Activated gamma-delta T cell treated with Interleukin-2 at 50 U/mL for 16 hours (primary cell): ENCODE results near the gene DPYSL4.

ENCODE experiments used
- DNase-seq: peaks from one replicate; pipeline ENCODE4 v3.0.0-alpha.2; 2020

DPYSL4 gene

DNA sequence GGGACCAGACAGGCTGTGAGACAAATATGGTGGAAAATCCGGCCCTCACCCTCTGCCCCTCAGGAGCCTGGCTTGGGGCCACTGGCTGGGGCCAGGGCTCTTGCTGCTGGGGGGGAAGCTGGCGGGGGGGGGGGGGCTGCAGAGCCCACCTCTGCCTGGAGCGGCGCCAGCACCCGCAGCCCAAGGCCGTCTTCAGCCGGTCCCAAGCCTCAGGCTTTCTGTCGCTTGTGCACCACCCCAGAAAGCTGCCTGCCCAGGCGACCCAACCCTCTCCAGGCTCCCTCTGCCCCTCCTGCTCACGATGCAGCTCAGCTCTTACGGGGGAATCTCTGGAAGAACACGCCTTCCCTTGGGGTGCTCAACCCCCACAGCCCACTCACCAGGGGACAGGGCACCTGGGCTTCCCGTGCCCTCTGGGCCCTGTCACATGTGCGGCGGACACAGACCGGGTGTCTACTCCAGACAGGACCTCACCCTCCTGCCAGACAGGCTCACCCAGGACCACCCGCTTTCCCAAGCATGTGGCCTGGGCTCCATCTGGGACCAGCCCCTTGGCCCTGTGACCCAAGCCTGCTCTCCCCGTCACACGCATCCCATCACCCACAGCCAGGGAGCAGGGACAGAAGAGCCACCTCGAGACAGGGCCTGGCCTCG, 43.9 kb downstream of the DPYSL4 start:
- no peak for DNase-seq

DNA sequence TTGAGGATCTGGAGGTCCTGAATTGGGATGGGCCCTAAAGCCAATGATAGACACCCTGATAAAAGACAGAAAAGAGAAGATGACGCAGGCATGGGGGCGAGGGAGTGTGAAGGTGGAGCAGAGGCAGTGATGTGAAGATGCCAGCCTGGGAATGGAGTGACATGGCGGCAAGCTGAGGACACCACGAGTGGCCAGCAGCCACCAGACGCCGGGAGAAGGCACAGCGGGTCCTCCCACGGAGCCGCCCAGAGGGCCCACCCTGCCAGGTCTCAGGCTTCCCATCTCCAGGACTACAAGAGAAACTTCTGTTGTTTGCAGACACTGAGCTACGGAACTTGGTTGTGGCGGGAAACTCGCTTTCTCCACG, 44.9 kb downstream of the DPYSL4 start:
- DNase-seq: no peak

DNA sequence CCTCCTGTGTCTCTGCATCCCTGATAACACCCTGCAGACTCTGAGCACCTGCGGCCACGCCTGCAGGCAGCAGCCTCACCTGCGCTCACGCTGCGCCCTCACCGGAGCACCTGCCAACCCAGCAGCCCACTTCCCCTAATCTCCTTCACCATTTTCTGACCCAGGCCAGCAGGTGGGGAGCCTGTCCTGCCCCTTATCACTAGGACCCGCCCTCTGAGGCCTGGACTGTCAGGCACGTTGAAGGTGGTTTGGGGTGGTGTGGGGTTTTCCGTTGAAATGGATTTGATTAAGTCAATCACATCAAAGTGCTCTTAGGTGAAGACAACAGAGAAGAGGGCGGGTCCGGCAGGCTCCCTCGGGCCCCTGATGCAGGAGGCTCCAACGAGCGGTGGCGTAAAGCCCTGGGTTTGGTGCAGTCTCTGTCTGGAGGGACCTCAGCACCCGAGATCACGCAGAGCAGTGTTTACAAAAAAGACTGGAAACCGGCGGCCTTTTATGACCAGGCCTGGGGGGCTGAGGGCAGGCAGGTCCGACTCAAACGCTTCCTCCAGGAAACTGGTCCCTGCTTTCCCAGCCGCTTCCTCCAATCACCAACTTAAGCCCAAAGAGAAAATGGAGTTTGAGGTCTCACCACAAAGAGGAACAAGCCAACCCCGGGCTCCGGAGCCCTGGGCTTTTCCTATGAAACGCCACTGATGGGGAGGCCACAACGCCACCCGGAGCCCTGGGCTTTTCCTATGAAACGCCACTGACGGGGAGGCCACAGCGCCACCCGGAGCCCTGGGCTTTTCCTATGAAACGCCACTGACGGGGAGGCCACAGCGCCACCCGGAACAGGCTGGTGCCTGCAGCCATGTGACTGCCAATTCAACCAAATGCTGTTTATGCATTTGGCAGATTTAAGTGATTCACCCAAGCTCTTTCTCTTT, 45.5 kb downstream of the DPYSL4 start:
- no peak for DNase-seq

DNA sequence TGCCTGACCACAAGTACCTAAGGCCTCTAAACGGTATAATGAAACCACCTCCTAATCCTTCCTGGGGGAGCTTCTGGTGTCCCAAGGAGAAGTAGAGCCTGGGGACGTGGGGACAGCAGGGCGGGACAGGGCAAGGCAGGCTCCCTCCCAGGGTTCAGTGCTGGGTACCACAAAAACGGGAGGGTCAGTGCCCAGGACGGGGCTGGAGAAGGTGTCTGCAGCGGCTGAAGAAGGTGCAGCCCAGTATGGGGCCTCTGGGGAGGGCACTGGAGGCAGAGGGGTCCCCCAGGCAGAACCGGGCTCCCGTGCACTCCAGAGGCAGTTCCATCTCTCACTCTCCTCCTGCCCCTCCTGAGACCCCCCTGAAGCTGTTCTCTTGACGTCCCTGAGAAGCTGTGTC, 46.2 kb downstream of the DPYSL4 start:
- DNase-seq: no peak

DNA sequence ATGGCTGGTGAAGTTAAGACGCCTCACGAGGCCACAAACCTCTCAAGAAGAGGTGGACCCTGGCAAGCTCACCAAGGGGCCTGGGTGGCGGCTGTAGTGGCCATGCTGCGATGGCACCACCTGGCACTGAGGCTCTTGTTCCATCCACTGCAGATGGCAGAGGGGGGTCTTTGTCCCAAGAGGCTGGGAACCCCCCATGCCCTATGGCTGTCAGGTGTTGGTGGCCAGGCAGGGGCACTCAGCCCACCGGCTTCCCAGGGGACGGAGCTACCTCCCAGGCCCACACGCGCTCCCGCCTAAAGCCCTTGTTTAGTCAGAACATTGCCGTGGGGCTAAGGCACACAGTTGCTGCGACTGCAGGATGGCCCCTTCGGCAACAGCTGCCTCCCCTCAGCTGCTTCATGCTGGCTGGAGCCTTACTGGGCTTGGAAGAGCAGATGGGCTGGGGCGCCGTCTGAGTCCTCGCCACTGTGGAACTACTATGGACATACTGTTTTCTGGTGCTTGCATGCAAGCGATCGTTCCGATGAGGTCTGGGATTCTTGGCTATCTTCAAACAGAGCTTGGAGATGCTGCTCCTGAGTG, 46.8 kb downstream of the DPYSL4 start:
- DNase-seq: no peak

DNA sequence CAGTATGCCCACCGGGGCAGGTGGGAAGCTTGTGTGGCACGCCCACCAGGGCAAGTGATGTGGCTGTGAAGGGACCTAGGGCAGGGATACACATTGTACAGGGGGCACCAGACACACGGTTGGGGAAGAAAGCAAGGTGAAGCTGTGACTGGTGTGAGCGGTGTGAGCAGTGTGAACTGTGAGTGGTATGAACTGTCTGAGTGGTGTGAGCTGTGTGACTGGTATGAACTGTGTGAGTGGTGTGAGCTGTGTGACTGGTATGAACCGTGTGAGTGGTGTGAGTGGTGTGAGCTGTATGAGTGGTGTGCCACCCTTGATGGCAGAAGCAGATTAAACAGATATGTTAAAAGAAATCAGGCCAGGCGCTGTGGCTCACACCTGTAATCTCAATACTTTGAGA, 48.1 kb downstream of the DPYSL4 start:
- DNase-seq: no peak

DNA sequence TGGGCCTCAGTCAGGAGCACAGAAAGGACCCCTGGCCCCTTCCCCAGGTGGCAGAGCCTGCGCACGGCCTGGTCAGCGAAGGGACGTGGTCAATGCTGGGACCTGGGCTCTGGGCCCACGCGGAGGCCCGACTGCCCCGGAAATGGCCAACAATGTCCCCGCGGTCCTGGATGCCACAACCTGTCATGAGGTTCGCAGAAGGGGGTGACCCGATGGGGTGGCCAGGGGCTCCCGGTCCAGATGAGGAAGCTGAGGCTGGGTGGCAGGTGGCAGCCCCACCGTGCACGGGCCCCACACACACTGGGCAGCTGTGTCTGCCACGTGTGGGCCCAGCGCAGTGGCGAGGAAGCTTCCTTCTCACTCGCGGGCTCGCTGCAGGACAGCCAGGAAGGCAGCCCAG, 49.4 kb downstream of the DPYSL4 start:
- DNase-seq: no peak

DNA sequence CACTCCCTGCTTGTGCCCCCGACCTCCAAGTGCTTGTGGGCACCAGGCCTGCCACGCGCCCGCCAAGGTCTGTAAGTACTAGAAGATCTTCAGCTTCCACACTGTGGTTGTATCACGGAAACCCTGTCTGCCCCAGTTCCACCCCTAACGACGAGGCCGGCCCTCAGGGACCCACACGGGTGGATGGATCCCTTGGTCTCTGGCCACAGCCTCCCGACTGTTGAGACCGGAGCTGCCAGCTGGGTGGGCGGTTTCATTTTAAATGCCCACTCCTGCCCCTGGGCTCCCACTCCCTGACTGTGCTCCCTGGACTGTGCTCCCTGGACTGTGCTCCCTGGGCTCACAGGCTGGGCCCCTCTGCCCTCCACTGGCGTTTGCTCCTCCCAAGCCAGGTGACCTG, 50.1 kb downstream of the DPYSL4 start:
- DNase-seq: no peak

DNA sequence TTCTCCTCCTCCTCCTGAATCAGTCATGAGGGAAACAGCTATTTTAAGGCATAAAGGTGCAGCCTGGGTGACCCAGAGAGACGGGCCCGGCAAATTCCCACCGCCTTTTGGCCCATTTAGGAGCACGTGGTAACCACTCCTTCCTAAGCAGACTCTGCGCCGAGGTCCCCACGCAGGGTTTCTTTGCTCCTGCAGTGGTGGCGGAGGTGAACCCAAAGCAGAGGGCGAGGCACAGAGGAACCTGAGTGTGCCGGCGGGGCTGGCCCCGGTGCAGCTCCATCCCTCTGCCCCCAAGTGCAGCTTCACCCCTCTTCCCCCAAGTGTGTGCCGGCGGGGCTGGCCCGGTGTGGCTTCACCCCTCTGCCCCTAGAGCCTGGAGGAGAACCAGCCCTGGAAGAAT, 50.6 kb downstream of the DPYSL4 start:
- no peak for DNase-seq

DNA sequence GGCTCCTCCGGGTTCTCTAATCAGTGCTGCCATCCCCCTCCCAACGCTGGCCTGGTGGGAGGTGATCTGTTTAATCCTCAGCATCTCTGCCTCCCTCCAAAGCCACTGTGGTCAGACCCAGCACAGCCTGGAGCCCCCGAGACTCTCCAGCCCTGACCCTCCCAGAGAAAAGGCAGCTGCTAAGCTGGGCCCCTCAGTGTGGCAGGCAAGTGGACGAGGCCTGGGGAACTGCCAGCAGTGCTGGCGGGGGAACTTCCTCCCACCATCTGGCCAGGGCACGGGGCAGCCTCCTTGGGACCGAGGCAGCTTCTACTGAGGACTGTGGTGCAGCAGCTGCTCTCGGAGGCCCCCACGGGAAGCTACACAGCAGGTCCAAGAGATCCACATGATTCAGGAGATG, 51.1 kb downstream of the DPYSL4 start:
- no peak for DNase-seq

DNA sequence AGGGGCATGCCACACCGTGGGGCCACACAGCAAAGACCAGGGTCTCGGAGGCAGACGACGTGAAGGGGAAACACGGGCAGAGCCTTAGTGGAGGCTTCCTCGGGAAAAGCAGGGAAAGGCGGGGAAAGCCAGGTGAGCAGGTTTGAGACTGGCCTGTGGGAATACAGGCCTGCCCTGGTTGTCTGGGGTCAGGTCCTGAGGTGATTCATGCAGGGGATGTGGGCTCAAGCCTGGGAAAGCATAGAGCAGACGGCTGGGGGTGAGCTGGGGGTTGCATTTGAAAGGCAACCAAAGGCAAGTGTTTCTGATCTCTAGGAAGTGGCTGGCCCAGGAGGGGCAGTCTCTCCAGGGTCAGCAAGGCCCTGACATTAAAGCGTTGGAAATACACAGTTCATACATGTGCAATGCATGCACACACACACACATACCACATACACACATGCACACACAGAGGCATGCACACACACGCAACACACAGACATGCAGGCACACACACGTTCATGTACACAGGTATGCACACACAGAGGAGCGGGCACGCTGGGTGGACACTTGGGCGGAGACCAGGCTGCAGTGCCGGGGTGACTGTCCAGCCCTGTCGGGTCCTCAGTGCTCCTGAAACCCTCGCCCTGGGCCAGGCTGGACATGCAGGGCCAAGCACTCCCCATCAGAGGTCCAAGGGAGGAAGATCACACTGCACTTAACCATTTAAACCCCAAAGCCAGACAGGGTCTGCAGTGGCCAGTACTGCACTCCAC, 51.8 kb downstream of the DPYSL4 start:
- DNase-seq: no peak

DNA sequence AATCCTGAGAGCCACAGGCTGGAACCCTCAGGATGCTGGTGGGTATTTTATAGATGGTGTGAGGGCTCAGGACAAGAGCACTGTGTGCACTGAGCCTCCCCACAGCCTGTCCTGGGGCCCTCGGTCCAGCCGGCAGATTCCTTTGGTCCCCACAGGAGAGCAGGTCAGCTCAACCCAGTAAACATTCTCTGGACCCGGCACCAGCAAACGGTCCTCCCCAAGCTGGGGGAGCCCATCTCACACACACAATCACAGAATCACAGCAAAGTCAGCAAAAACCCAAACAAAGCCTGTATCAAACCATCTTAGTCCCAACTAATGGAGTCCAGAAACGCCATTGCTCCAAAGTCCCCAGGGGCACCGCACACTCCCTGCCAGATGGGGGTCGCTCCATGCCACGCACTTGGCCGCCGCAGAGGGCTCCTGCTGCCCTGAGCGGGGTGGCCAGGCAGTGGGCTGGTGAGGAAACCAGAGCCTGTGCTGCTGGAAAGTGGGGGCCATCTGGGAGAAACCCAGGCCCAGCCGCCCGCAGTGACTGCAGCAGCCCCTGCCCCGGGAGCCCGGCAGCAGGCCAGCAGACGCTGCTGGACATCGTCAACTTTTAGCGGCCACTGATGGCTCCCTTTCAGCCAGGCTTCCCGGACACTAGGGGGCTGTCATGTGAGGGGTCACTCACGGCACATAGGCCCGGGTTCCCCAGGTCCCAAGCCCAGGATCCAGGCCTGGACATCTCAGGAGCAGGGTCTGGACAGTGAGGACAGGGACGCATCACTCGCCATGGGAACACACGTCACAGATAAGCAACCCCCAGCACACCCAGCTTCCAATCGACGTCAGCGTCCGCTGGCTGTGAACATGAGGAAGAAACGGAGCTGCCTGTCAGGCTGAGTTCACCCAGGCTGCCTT, 52.6 kb downstream of the DPYSL4 start:
- DNase-seq: no peak

DNA sequence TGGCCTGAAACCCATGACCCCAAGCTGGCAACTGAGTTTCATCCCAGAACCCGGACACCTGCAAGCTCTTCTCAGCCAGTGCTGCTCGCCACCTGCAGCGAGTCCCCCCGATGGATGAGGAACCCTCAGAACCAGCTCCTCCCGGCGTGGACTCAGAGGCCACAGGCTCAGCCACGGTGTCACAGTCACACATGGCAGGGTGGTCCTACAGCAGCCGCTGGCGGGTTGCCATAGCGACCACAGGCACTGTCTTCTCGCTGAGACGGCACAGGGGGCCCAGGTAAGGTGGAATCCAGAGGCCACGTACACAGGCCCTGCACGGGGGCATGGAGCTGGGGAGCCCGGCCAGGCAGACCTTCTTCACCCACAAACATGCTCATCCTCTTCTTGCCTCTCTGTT, 53.4 kb downstream of the DPYSL4 start:
- no peak for DNase-seq

DNA sequence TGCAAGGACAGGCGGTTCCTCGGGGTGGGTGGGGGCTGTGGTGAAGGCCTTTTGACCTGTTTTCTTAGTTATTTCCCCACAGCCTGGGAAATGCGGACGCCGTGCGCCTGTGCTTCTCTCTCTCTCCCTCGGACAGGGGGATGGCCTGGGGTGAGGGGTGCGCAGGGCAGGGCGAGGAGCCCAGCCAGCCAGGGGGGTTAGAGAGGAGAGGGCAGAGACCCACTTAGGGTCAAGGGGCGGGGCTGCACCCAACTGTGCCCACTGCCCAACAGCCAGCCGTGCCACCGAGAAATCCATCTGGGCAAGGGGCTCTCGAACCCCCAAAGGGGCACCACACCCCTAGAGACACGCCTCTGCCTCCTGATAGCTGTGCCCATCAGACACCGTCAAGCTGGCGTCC, 53.8 kb downstream of the DPYSL4 start:
- no peak for DNase-seq

DNA sequence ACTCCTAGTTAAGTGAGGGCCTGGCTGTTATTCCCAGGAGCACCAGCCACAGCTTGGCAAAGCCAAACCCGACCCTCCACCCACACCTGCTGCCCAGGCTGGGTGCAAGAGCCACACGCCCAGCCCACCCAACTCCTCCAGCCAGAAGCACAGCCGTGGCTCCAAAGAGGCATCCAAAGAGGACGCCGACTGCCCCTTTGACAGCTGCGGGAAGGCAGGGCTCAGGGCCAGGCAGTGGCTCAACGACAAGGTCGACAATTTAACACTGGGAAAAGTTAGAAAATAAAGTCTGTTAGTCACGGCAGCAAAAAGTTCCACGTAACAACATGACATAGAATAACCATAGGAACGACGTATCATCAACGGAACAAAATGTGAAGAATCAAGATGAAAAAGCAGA, 54.3 kb downstream of the DPYSL4 start:
- DNase-seq: no peak

DNA sequence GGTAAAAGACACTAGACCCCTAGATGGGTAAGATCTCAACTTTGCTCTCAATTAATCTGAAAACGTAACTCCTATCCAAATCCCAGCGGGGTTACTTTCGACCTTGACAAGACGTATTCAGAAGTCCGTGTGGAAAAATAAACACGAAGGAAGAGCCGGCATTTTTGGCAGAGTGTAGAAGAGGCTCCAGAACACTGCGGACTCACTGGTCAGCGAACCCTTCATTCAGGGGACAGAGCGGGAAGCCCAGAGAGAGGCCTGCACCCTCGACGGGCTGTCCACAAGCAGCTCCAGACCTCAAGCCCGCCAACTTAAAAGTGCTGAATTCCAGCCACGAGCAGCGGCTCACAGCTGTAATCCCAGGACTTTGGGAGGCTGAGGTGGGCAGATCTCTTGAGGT, 54.7 kb downstream of the DPYSL4 start:
- DNase-seq: no peak

DNA sequence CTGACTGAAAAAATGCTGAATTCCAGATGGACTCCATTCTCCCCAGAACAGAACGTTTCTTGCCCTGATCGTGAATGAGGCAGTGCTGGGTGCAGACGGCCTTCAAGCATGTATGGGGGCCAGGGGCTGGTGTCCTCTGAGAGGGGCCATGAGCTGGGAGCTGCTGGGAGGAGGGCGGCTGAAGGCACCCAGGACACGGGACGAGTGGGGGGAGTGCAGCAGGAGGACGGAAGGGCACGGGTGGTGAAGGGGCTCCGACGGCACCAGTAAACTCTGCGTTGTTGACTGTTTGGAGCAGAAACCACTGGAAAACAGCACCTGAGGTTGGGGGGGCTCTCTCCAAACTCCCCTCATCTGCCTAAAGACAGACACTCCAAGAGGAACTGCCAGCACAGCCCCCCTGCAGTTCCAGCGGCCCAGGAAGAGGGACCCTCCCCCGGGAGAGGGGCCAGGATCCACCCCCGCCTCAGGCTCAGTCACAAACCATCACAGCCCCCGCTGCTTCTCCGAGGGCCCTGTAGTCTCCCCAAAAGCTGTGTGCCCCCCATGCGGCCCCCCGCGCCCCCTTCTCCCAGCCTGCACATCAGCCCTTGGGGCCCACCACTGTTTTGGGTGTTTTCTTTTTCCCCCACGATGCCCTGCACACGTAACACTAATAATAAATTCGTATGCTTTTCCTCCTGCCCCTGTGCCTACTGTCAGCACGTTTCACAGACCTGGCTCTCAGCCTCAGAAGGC, 55.5 kb downstream of the DPYSL4 start:
- DNase-seq: no peak

DNA sequence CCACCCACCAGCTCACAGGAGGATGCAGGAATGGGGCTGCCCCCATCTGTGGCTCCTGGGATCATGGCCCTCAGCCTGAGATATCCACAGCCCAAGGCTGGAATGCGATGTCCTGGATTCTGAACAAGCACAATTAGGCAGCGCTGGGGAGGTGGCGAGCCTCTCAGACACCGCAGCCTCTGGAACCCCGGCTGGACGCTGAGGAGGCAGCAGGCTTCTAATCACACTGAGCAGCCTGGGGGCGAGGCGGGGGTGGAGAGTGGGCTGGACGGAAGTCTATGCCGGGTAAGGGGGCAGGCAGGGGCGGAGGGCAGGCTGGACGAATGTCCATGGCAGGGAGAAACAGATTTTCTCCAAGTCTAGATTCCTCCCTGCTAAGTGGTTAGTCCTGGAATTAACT, 56.4 kb downstream of the DPYSL4 start:
- DNase-seq: no peak

DNA sequence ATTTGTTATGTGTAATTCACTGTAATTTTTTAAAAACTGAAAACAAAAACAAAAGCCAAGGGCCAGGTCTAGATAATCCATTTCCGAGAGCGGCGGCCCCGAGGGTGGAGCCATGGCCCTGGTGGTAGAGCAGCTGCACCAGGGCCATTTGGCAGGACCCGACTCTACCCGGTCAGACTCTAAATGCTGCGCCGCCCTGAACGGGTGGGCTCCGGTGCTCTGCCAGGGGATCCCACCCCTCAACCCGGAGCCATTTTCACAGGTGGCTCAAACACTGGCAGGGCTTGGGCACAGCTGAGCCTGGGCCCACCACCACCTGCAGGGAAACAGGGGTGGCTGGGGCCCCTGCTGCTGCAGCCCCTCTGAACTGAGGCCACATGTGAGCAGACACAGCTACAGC, 56.9 kb downstream of the DPYSL4 start:
- DNase-seq: no peak

DNA sequence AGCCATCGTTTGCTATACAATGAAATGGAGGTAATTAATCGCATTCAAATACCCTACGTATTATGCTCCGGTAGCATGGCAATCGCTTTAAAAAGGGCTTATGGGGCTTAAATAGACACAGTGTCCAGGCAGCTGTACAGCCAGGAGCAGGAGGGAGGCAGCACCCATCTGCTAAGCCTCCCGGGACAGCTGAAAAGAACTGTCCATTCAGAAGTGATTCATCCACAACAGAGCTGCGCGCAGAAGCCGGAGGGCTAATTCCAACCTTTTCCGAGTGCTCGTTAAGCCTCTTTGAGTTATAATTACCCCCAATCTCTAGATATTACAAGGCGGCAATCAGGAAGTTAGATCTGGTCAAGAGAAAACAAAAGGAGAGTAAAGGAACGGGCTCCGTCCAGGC, 58.3 kb downstream of the DPYSL4 start:
- no peak for DNase-seq

DNA sequence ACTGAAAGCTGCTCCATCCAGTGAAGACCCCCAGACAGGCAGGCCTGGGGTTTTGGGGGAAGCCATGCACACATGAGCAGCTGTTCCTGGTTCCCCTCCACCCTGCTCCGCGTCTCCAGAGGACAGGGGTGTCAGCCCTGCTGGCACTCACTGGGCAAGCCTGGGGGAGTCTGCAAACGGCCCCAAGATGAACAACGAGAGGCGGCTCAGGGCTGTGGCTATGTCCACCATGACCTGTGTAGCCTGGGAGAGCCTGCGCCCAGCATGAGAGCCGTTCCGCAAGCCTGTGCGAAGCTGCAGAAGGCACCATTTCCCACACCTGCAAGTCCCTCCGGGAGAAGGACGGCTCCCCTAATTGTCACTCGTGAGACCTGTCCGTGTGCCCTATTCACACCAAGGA, 59.5 kb downstream of the DPYSL4 start:
- DNase-seq: no peak

DNA sequence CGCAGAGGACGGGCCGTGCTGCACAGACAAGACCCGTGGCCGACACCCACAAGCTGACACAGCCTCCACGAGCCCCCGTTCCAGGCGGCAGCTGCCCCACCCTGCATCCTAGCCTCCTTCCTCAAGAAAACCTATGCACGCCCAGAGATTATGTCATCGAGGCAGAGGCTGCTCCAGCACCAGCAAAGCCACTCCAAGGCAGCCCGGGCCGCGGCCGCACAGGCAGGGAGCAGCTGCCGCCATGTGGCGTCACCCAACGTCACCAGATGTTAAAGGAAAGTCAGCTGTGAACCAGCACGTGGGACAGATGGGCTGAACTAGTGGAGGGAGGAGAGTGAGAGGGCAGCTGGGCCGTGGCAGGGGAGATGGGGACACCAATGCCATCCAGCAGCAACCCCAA, 61.2 kb downstream of the DPYSL4 start:
- DNase-seq: no peak
